Activated CD4-positive, alpha-beta T cell treated with anti-CD3 and anti-CD28 coated beads for 36 hours (primary cell): Measurements from ENCODE around the gene LRBA. TPM values are rescaled to one million over a fixed set of nuclear protein-coding genes. Genes with fewer than 3 reads are reported as not detected.
A peak's percentile ranks its signal among the peaks of the same experiment; 100 is the strongest.

Source experiments
- ATAC-seq: fragments of 200-7000 bp; cut with Tn5 transposase; one replicate; pipeline ENCODE4 v1.10.0; 2021; ENCODE audit warnings: mild to moderate bottlenecking, moderate library complexity
- CTCF ChIA-PET: fragments of 350-600 bp; sonication (Branson Sonifier 250); formaldehyde crosslinking; loops from one replicate; lab custom pipeline; 2021; ENCODE audit warnings: antibody characterized with exemption; lab: Charles Lee
- POLR2A ChIA-PET: fragments of 350-600 bp; sonication (Branson Sonifier 250); formaldehyde crosslinking; loops from one replicate; lab custom pipeline; 2021; ENCODE audit warnings: antibody characterized with exemption, inconsistent platforms; lab: Charles Lee
- DNase-seq: peaks from one replicate; pipeline ENCODE4 v3.0.0-alpha.2; 2020
- H3K27ac Mint-ChIP-seq: one replicate; pipeline ENCODE4 v1.8.0; 2021; ENCODE audit warnings: mixed read lengths
- H3K27me3 Mint-ChIP-seq: one replicate; pipeline ENCODE4 v1.8.0; 2021; ENCODE audit warnings: mixed read lengths
- H3K36me3 Mint-ChIP-seq: one replicate; pipeline ENCODE4 v1.8.0; 2021; ENCODE audit warnings: low read depth, mixed read lengths
- H3K4me1 Mint-ChIP-seq: one replicate; pipeline ENCODE4 v1.8.0; 2021; ENCODE audit warnings: mixed read lengths
- H3K4me3 Mint-ChIP-seq: one replicate; pipeline ENCODE4 v1.8.0; 2021; ENCODE audit warnings: mild to moderate bottlenecking, moderate library complexity, mixed read lengths
- H3K9me3 Mint-ChIP-seq: one replicate; pipeline ENCODE4 v1.8.0; 2021; ENCODE audit warnings: low read depth, mixed read lengths
- intact Hi-C, 2 experiments: fragments of 100-400 bp; cut with DNase I in 1 of 2; cut with micrococcal nuclease in 1 of 2; formaldehyde crosslinking; loops; one replicate each; pipeline versions ENCODE4 v1.14.2 to v1.15.1; 2022 to 2024; cut with DNase I, micrococcal nuclease
- total RNA-seq, 2 experiments: library from RNA; stranded (reverse); gene quantifications; one replicate each; pipeline ENCODE4 v1.2.3, GENCODE V29; 2021

Gene LRBA
- total RNA-seq, 2 experiments from 2014 or later = 56.6 to 59.2 TPM

DNA sequence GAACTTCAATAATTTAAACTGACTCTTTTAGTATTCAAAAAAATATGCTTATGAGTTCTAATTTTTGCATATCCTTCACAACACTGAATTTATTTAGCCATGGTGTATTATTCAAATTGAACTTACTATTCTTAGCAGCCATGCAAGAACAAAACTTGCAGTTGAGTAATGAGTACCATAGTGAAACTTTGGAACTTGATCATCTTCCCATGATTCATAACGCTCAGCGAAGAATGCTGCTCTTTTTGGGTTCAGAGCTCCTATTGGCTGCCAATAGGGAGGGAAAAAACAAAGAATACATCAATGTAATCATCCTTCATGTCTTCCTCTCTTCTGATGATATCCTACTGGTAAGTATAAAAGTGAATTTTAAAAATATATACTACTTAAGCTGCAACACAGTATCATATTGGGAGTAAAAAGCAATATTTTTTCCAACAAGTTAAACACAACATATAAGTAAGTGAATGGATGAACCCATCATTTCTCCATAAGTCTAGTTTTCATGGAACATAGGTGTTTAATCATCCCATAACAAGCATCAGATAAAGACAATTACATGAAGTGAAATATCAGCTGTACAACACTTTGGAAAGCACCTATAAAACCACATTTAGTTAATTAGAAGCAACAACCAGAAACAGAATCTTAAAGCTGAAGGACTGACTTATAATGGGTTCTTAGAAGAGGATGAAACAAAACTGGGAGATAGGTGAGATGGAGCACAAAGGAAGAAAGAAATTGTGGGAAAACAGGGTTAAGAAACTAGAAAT is 578.3 kb downstream of the LRBA start:
- CTCF ChIA-PET = interaction anchor here (0.8 to 1.2 kb wide), 2 partner anchors 39 to 430 kb away, joined by 3 read pairs; no protein-coding TSS in a partner anchor
- ATAC-seq = peak; percentile 98
- peak overlapping the region; percentile 16 for H3K4me3 Mint-ChIP-seq
- H3K36me3 Mint-ChIP-seq = peaks cover 22% of the 10 kb centered on the region
- DNase-seq = peak; percentile 42
- no peaks in the 10 kb centered on the region for H3K9me3 Mint-ChIP-seq
- H3K4me1 Mint-ChIP-seq = peaks cover 16% of the 10 kb centered on the region
- H3K27me3 Mint-ChIP-seq = no peaks in the 10 kb centered on the region
- peak overlapping the region; percentile 59 for H3K27ac Mint-ChIP-seq
- intact Hi-C loops = loop anchor here in 1 of 2 experiments (1.0 to 2.0 kb wide), 3 partner anchors 40 to 594 kb away; no protein-coding TSS in a partner anchor
- POLR2A ChIA-PET = interaction anchor here (0.7 to 1.2 kb wide), 3 partner anchors 41 to 192 kb away, joined by 3 to 6 read pairs (median 4); no protein-coding TSS in a partner anchor

DNA sequence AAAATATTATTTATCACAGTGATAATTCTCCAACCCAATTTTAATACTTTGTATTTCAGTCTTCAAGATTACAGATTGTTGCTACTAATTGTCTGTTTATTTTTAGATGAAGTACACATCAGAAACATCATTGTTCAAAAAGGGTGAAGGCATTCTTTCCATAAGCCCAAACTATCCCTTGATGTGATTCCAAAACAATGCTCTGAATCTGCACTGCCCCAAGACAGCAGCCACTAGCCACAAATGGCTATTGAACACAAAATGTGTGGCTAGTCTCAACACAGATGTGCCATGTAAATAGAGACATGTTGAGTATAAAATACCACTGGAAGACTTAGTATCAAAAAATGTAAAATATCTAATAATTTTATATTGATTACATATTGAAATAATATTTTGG is 583.9 kb downstream of the LRBA start:
- no peaks in the 10 kb centered on the region for H3K9me3 Mint-ChIP-seq
- no peak for DNase-seq
- POLR2A ChIA-PET = no interaction called here
- intact Hi-C loops = no loop called here
- H3K27me3 Mint-ChIP-seq = no peaks in the 10 kb centered on the region
- CTCF ChIA-PET = no interaction called here
- H3K4me1 Mint-ChIP-seq = peaks cover 3% of the 10 kb centered on the region
- no peak overlapping the region for H3K27ac Mint-ChIP-seq
- no peak for ATAC-seq
- H3K4me3 Mint-ChIP-seq = no peak overlapping the region
- H3K36me3 Mint-ChIP-seq = peaks cover 20% of the 10 kb centered on the region

DNA sequence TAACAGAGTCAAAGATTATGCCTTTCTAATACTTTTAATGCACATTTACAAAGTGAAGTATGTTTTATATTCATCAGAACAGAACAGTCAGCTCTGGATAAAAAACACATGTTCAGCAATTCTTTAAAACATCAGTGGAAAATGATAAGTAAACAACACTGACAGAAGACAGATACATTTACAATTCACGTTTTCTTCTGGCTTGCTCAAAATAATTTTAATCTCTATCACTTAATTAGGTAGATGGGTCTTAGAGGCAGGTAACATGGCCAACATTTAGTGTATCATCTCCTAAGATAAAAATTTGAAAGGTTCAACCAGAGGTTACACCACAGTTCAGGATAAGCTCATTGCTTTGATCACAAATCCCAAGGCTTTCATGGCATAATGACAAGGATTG is 589.9 kb downstream of the LRBA start:
- intact Hi-C loops = no loop called here
- POLR2A ChIA-PET = no interaction called here
- H3K36me3 Mint-ChIP-seq = peaks cover 12% of the 10 kb centered on the region
- no peak overlapping the region for H3K27ac Mint-ChIP-seq
- DNase-seq (no peak), ATAC-seq (no peak)
- H3K4me1 Mint-ChIP-seq = no peaks in the 10 kb centered on the region
- no peak overlapping the region for H3K4me3 Mint-ChIP-seq
- H3K9me3 Mint-ChIP-seq = no peaks in the 10 kb centered on the region
- CTCF ChIA-PET = interaction anchor here (2.1 kb wide), 1 partner anchor 10 kb away, joined by 4 read pairs; no protein-coding TSS in a partner anchor
- H3K27me3 Mint-ChIP-seq = no peaks in the 10 kb centered on the region

DNA sequence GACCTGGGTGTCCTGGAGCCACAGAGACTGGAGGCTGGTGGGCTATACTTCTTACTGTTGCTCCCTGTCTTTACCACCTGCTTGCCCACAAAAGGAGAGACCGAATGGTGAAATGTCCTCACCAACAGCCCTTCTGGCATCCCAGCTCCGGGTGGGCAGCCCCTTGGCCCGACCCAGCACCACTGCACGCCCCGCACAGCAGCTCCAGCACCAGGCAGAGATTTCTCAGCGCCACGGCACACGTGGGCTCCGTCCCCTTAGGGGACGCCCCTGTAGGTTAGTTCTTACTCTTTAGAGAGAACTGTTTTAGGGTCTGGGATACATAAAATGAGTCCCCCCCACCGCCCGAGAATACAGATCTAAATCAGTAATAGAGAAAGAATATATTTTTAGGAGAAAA is 591.6 kb downstream of the LRBA start:
- intact Hi-C loops = no loop called here
- no peak overlapping the region for H3K4me3 Mint-ChIP-seq
- ChIA-PET POLR2A (interaction anchor here (0.6 kb wide), 1 partner anchor 14 kb away, joined by 3 read pairs; no protein-coding TSS in a partner anchor), CTCF (no interaction called here)
- H3K9me3 Mint-ChIP-seq = no peaks in the 10 kb centered on the region
- no peaks in the 10 kb centered on the region for H3K4me1 Mint-ChIP-seq
- H3K27ac Mint-ChIP-seq = no peak overlapping the region
- DNase-seq (no peak), ATAC-seq (no peak)
- no peaks in the 10 kb centered on the region for H3K27me3 Mint-ChIP-seq
- H3K36me3 Mint-ChIP-seq = peaks cover 12% of the 10 kb centered on the region

DNA sequence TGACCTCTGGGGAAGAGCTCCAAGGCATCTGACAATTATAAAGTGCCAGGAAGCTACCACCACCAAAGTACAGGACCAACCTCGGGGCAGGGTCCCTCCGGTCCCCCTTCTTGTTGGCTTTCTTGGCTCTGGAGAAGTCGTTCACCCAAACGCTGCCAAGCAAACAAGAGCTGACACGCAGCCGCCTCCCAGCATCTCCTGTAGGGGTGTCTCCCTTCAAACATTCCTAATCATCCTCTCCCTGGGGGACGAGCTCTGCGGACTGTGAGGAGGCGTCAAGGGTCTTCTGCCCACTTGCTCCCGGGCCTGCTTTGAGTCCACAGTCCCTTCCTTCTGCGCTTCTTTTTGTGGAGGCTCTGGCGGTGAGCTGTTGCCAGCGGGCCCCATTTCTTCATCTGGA is 592.0 kb downstream of the LRBA start:
- no peak for ATAC-seq
- no peaks in the 10 kb centered on the region for H3K27me3 Mint-ChIP-seq
- ChIA-PET CTCF (no interaction called here), POLR2A (interaction anchor here (0.6 kb wide), 1 partner anchor 15 kb away, joined by 3 read pairs; no protein-coding TSS in a partner anchor)
- no peak overlapping the region for H3K27ac Mint-ChIP-seq
- intact Hi-C loops = no loop called here
- peaks cover 12% of the 10 kb centered on the region for H3K36me3 Mint-ChIP-seq
- no peak overlapping the region for H3K4me3 Mint-ChIP-seq
- H3K4me1 Mint-ChIP-seq = no peaks in the 10 kb centered on the region
- no peak for DNase-seq
- H3K9me3 Mint-ChIP-seq = no peaks in the 10 kb centered on the region

DNA sequence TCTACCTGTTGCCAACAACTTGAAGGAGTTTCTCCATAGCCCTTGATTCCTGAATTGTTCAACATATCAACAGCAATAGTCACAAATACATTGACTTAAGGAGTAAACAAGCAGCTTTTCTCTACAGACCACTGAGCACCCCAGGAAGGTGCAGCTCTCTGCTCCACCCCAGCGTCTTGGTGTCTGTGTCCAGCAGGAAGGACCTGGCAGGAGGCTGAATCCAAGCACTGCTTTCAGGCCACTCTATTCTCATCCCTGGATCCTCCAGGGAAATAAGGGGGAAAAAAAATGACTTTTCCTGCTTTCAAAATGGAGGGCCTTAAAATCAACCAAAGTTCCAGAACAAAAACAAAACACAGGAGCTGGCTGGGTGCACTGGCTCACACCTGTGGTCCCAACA is 593.5 kb downstream of the LRBA start:
- Mint-ChIP-seq H3K9me3 (no peaks in the 10 kb centered on the region), H3K27ac (no peak overlapping the region), H3K4me3 (no peak overlapping the region), H3K4me1 (no peaks in the 10 kb centered on the region), H3K27me3 (no peaks in the 10 kb centered on the region), H3K36me3 (peaks cover 12% of the 10 kb centered on the region)
- no peak for DNase-seq
- ChIA-PET POLR2A (no interaction called here), CTCF (no interaction called here)
- no peak for ATAC-seq
- intact Hi-C loops = no loop called here

DNA sequence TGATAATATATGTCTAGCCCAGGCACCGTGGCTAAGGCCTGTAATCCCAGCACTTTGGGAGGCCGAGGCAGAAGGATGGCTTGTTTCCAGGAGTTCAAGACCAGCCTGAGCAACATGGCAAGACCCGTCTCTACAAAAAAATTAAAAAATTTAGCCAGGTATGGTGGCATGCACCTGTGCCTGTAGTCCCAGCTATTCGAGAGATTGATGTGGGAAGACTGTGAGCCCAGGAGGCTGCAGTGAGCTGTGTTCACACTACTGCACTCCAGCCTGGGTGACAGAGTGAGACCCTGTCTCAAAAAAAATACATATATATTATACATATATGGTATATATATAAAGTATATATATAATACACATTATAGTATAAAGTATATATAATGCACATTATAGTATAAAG is 595.1 kb downstream of the LRBA start:
- no peak overlapping the region for H3K27ac Mint-ChIP-seq
- H3K9me3 Mint-ChIP-seq = no peaks in the 10 kb centered on the region
- H3K27me3 Mint-ChIP-seq = no peaks in the 10 kb centered on the region
- POLR2A ChIA-PET = no interaction called here
- peaks cover 2% of the 10 kb centered on the region for H3K4me1 Mint-ChIP-seq
- peaks cover 15% of the 10 kb centered on the region for H3K36me3 Mint-ChIP-seq
- no peak overlapping the region for H3K4me3 Mint-ChIP-seq
- CTCF ChIA-PET = no interaction called here
- ATAC-seq = no peak
- no peak for DNase-seq
- intact Hi-C loops = no loop called here

DNA sequence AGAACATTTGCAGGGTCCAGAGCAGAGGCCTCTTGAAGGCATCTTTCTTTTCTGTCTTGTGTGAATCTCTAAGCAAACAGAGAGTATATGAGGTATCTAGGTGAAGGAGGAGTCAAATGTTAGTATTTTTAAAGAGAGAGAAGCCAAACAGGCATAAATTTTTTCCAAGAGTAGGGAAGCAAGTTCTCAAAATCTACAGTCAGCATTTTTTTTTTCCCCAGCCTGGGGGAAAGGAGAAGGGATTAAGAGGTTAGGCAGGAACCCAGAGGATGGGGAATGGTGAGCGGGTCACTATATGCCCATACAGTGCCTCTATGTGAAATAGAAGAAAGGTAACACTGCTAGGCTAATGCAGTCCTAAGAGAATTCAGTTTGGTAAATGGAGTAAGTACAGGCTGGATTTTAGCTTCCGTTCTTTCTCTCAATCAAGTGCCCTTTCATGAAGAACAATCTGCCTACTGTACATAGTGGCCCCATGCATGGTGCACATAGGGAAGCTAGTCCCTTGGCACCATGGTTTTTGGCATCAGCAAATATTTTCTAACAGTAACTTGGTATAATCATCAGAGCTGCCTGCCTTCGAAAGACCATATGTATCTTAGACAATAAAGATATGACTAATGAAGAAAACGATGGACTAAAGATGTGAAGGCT is 596.2 kb downstream of the LRBA start:
- CTCF ChIA-PET = interaction anchor here (0.6 kb wide), 1 partner anchor 348 kb away, joined by 3 read pairs; no protein-coding TSS in a partner anchor
- DNase-seq (no peak), ATAC-seq (no peak)
- Mint-ChIP-seq H3K27ac (no peak overlapping the region), H3K4me1 (peaks cover 2% of the 10 kb centered on the region), H3K27me3 (no peaks in the 10 kb centered on the region), H3K4me3 (no peak overlapping the region), H3K36me3 (peaks cover 19% of the 10 kb centered on the region), H3K9me3 (no peaks in the 10 kb centered on the region)
- POLR2A ChIA-PET = no interaction called here
- intact Hi-C loops = no loop called here

DNA sequence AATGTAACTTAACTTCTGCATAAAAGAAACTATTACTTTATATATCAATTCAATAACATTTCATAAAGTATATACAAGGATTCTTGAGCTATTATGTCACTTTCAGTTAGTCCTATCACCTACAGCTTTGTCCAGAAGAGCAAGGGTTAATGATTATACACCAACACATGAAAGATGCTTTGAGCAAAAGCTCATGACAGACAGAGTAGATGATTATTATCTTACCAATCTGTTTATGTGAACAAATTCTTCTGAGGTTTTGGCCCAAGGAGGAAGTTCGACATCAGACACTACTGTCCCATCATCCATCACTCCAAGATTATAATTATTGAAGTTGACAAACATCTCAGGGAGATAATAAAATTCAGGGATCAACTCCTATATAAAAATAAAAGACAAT is 599.9 kb downstream of the LRBA start:
- no peaks in the 10 kb centered on the region for H3K27me3 Mint-ChIP-seq
- H3K9me3 Mint-ChIP-seq = no peaks in the 10 kb centered on the region
- intact Hi-C loops = no loop called here
- ATAC-seq (no peak), DNase-seq (no peak)
- H3K27ac Mint-ChIP-seq = no peak overlapping the region
- CTCF ChIA-PET = interaction anchor here (1.5 kb wide), 1 partner anchor 10 kb away, joined by 4 read pairs; no protein-coding TSS in a partner anchor
- POLR2A ChIA-PET = interaction anchor here (0.6 kb wide), 1 partner anchor 305 kb away, joined by 3 read pairs; no protein-coding TSS in a partner anchor
- peaks cover 6% of the 10 kb centered on the region for H3K4me1 Mint-ChIP-seq
- no peak overlapping the region for H3K4me3 Mint-ChIP-seq
- H3K36me3 Mint-ChIP-seq = peaks cover 13% of the 10 kb centered on the region

DNA sequence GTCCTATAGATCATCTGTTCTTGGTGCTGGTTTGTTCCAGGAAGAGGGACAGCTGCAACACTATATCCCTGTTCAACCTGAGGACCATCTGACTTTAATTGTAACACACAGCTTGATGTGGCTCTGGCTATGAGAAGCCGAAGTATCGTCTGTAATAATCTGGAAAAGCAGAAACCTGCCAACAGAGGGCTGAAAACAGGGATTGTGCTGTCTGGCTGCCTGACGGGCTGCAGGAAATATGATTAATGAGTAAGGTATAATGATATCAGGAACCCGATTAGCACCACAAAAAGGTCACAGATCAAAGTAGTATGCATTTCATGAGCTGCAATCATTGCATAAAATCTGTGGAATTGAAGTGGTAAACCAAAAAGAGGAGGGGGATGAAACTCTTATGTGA is 603.6 kb downstream of the LRBA start:
- ChIA-PET CTCF (no interaction called here), POLR2A (no interaction called here)
- Mint-ChIP-seq H3K27ac (no peak overlapping the region), H3K9me3 (no peaks in the 10 kb centered on the region), H3K4me1 (peaks cover 6% of the 10 kb centered on the region), H3K36me3 (peaks cover 13% of the 10 kb centered on the region), H3K4me3 (no peak overlapping the region), H3K27me3 (no peaks in the 10 kb centered on the region)
- intact Hi-C loops = no loop called here
- no peak for DNase-seq
- ATAC-seq = no peak

DNA sequence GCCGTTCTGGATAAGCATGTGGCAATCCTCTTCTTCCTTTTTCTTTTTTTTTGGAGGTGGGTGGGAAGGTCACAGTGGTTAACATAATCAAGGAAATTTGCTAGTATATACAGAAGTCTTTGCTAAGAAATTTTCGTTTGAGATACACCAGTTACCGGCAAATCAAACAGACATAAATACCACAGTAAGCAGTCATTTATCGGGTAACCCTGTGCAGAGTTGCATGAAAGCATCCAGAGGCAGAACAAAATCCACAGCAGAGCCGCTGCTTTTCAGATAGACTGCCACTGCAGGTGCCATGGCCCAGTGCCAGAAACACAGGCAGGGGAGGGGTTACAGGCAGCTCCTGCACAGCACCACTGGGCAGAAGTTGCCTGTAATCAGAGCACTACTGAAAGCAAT is 612.2 kb downstream of the LRBA start:
- ATAC-seq = peak; percentile 55
- peak; percentile 65 for DNase-seq
- peaks cover 8% of the 10 kb centered on the region for H3K4me1 Mint-ChIP-seq
- H3K27me3 Mint-ChIP-seq = no peaks in the 10 kb centered on the region
- H3K36me3 Mint-ChIP-seq = peaks cover 21% of the 10 kb centered on the region
- POLR2A ChIA-PET = interaction anchor here (0.7 kb wide), 1 partner anchor 12 kb away, joined by 7 read pairs; no protein-coding TSS in a partner anchor
- H3K9me3 Mint-ChIP-seq = no peaks in the 10 kb centered on the region
- H3K27ac Mint-ChIP-seq = no peak overlapping the region
- intact Hi-C loops = no loop called here
- CTCF ChIA-PET = no interaction called here
- no peak overlapping the region for H3K4me3 Mint-ChIP-seq
